GM23248 (cell line): ENCODE data around the gene SSU72. TPM values are rescaled to one million over a fixed set of nuclear protein-coding genes. Genes with fewer than 3 reads are reported as not detected.

Source experiments
- DNase-seq: peaks from one replicate; pipeline ENCODE4 v3.0.0-alpha.2; 2015
- H2AFZ ChIP-seq: fragments of 200-600 bp; sonication (generic); 2 replicates; pipeline ENCODE4 v1.6.1; 2016; ENCODE audit warnings: antibody characterized with exemption
- H3F3A ChIP-seq: fragments of 200-600 bp; sonication (generic); 2 replicates; pipeline ENCODE4 v1.6.1; 2016; ENCODE audit warnings: mild to moderate bottlenecking, antibody characterized with exemption, mixed run types; ENCODE audit not compliant: insufficient read depth
- H3K27ac ChIP-seq: fragments of 200-600 bp; sonication (generic); 2 replicates; pipeline ENCODE4 v1.5.1; 2016; ENCODE audit warnings: mild to moderate bottlenecking
- H3K27me3 ChIP-seq: fragments of 200-600 bp; sonication (generic); replicated peaks from 2 replicates; pipeline ENCODE4 v1.6.1; 2016; ENCODE audit warnings: mild to moderate bottlenecking; ENCODE audit not compliant: insufficient read depth
- H3K36me3 ChIP-seq: fragments of 200-600 bp; sonication (generic); 2 replicates; pipeline ENCODE4 v1.6.1; 2016; ENCODE audit warnings: low read depth, mild to moderate bottlenecking
- H3K4me1 ChIP-seq: fragments of 200-600 bp; sonication (generic); 2 replicates; pipeline ENCODE4 v1.6.1; 2016; ENCODE audit warnings: mild to moderate bottlenecking; ENCODE audit not compliant: insufficient read depth
- H3K4me2 ChIP-seq: fragments of 200-600 bp; sonication (generic); one replicate; pipeline ENCODE4 v1.6.1; 2016; ENCODE audit warnings: mild to moderate bottlenecking; ENCODE audit not compliant: unreplicated experiment
- H3K4me3 ChIP-seq: fragments of 200-600 bp; sonication (generic); 2 replicates; pipeline ENCODE4 v1.5.1; 2016; ENCODE audit warnings: mild to moderate bottlenecking
- H3K79me2 ChIP-seq: fragments of 200-600 bp; sonication (generic); 2 replicates; pipeline ENCODE4 v1.6.1; 2016; ENCODE audit warnings: mild to moderate bottlenecking; ENCODE audit not compliant: insufficient read depth
- H3K9ac ChIP-seq: fragments of 200-600 bp; sonication (generic); 2 replicates; pipeline ENCODE4 v1.6.1; 2016; ENCODE audit warnings: mild to moderate bottlenecking
- H3K9me2 ChIP-seq: fragments of 200-600 bp; sonication (generic); 2 replicates; pipeline ENCODE4 v1.6.1; 2016; ENCODE audit warnings: mixed run types, mild to moderate bottlenecking, moderate library complexity; ENCODE audit not compliant: insufficient read depth
- H3K9me3 ChIP-seq: fragments of 200-600 bp; sonication (generic); one replicate; pipeline ENCODE4 v1.6.1; 2017; ENCODE audit warnings: low read depth
- H4K20me1 ChIP-seq: fragments of 200-600 bp; sonication (generic); 2 replicates; pipeline ENCODE4 v1.6.0; 2016; ENCODE audit not compliant: insufficient read depth
- EZH2 ChIP-seq: fragments of 200-600 bp; sonication (generic); IDR thresholded peaks from 2 replicates; pipeline ENCODE4 v1.6.1; 2018; ENCODE audit warnings: antibody characterized with exemption, mild to moderate bottlenecking; ENCODE audit not compliant: insufficient read depth, poor library complexity, severe bottlenecking
- EZH2phosphoT487 ChIP-seq: fragments of 200-600 bp; sonication (generic); IDR thresholded peaks from 2 replicates; pipeline ENCODE4 v1.6.1; 2018; ENCODE audit warnings: antibody characterized with exemption, moderate library complexity, mild to moderate bottlenecking, low read depth; ENCODE audit not compliant: insufficient read depth
- WGBS, 2 experiments: methylation state at CpG; one replicate each; pipeline ENCODE4 v1.1.6; 2015 to 2017; ENCODE audit warnings: low lambda C conversion rate in 2 of 2, low coverage in 1 of 2; ENCODE audit errors: missing lambda C conversion rate in 2 of 2; 5-methylcytosine and 5-hydroxymethylcytosine counted together
- in situ Hi-C: fragments of 300-500 bp; cut with MboI; formaldehyde crosslinking; loops from 2 replicates; pipeline ENCODE4 v1.15.0; 2020
- polyA plus RNA-seq: library from polyadenylated mRNA; unstranded; fragments of >200 nt; fragmentation: Nextera tagmentation; extraction: Ambion mirVana; gene quantifications from 2 replicates; pipeline ENCODE4 v1.2.1, GENCODE V29; 2016
- total RNA-seq: library from RNA; depleted of rRNA; stranded (reverse); fragments of >200 nt; shearing (Covaris generic); gene quantifications from 2 replicates; pipeline ENCODE4 v1.2.3, GENCODE V29; 2014

SSU72 gene
- total and polyA plus RNA-seq, 2 experiments from 2014 or later: 69.2 to 204 TPM

DNA sequence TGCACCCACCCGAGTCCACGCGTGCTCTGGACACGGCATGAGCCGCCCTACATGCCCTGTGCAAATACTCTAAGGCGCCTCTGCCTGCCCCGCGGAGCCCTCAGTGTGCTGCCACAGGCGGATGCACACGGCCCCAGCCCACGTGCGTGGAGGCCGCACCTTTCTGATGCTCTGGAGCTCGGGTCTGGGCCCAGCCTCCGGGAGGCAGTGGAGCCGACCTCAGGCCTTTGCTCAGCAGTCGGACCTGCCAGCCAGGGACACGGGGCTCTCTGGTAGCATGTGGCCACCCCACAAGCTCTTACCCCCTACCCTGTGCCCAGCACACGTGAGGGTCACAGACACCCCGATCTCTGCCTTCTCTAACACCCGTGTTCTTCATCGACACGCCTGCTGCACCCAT, 36.3 kb downstream of the SSU72 start:
- Histone ChIP-seq H4K20me1 (no peaks in the 10 kb centered on the region), H3F3A (peaks cover 5% of the 10 kb centered on the region; the same call in 1 of the 2 replicates), H3K9me2 (no peaks in the 10 kb centered on the region), H3K27ac (no peak overlapping the region), H3K27me3 (no peaks in the 10 kb centered on the region), H3K4me1 (no peaks in the 10 kb centered on the region), H3K4me3 (no peak overlapping the region), H2AFZ (no peak overlapping the region), H3K9me3 (no peaks in the 10 kb centered on the region), H3K9ac (no peak overlapping the region), H3K4me2 (no peak overlapping the region), H3K79me2 (peaks cover 20% of the 10 kb centered on the region), H3K36me3 (no peaks in the 10 kb centered on the region)
- TF ChIP-seq EZH2phosphoT487 (no peak), EZH2 (no peak)
- whole genome bisulfite sequencing, 2 experiments: 94 to 99% methylated on average over 15 to 23 of the region's 23 CpGs
- in situ Hi-C loops: no loop called here
- DNase-seq: no peak

- Histone ChIP-seq H2AFZ (no peak overlapping the region), H3K27me3 (no peaks in the 10 kb centered on the region), H3K4me3 (no peak overlapping the region), H3K79me2 (peaks cover 20% of the 10 kb centered on the region), H3K4me1 (no peaks in the 10 kb centered on the region), H3K9me3 (no peaks in the 10 kb centered on the region), H4K20me1 (no peaks in the 10 kb centered on the region), H3K27ac (no peak overlapping the region), H3K36me3 (no peaks in the 10 kb centered on the region), H3K9me2 (no peaks in the 10 kb centered on the region), H3K4me2 (no peak overlapping the region), H3F3A (peaks cover 5% of the 10 kb centered on the region; the same call in 1 of the 2 replicates), H3K9ac (no peak overlapping the region)
- TF ChIP-seq EZH2: no peak
- no peak for DNase-seq
- in situ Hi-C loops: no loop called here
- 90 to 93% methylated on average over 31 to 32 of the region's 32 CpGs for WGBS, 2 experiments
Observed at GRCh38 chr1:1537626-1538250, 36.9 kb downstream of the SSU72 start.

DNA sequence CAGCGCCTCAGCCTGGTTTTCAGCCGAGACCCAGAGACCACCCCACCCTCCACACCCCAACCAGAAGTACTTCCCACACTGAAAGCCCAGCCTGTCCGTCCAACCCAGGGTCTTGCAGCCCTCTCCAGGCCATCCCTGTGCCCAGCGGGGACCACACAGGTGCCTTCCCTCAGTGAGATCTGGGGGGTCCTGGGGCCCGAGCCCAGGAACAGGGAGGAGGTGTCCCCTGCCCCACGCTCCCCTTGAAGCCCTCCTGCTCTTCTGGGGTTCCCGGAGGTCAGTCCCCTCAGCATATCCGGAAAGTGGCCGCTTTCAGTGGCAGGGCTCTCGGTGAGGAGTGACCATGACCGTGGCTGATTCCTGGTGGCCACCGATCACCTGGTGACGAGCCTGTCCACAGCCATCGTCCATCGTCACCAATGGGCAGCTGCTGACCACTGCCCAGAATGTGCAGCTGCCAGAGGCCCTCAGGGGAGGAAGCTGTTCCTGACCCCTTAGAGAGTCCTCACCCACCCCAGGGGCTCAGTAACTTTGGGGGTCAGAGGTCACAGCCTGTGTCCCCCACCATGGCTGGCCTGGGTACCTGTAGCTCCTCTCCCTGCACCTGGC, 37.6 kb downstream of the SSU72 start:
- Histone ChIP-seq H3K9me2 (no peaks in the 10 kb centered on the region), H3K4me2 (no peak overlapping the region), H3F3A (peaks cover 6% of the 10 kb centered on the region; the same call in 1 of the 2 replicates), H3K36me3 (no peaks in the 10 kb centered on the region), H3K9me3 (no peaks in the 10 kb centered on the region), H3K9ac (no peak overlapping the region), H3K79me2 (peaks cover 20% of the 10 kb centered on the region), H2AFZ (no peak overlapping the region), H3K27me3 (no peaks in the 10 kb centered on the region), H3K27ac (no peak overlapping the region), H4K20me1 (no peaks in the 10 kb centered on the region), H3K4me1 (no peaks in the 10 kb centered on the region), H3K4me3 (no peak overlapping the region)
- WGBS, 2 experiments: 93 to 94% methylated on average over 15 of the region's 15 CpGs
- DNase-seq: no peak
- in situ Hi-C loops: no loop called here
- TF ChIP-seq EZH2 (no peak), EZH2phosphoT487 (no peak)

DNA sequence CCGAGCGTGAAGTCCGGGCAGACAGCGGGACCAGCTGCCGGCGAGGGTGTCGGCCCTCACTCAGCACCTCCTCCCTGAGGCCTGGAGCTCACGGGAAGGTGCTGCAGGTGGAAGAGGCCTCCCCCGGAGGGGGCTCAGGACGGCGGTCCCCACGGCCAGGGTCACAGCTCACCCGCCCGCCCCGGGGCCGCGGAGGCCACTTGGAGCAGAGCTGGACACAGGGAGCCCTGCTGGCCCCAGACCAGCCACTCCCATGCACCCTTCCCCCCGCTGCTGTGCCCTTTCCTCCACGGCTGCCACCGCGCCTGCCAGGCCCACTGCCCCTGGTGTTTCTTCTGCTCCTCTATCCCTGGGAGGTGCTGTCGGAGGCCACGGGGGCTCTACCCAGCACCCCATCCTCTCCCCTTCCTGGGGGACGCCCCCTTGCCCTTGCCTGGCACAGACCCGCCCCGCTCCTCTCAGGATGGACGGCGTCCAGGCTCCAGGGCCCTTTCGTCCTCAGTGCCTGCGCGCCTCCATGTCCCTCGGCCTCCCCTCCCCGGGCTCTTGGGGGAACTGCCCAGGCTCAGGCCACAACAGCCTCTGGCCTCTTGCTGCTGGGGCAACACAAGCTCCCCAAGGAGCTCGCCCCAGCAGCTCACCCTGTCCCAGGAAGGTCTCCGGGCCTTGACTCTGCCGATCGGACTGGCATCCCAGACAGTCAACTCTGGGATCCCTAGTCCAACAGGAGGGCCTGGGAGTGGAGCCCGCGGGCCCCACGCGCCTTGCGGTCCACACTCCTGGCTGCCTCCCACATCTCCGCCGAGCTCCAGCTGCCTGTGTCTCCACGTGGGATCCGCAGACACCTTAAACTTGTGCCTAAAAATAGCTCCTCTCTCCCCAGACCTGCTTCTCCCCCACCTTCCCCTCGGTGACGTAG, 38.4 kb downstream of the SSU72 start:
- H3K27me3 ChIP-seq: no peaks in the 10 kb centered on the region
- 84 to 87% methylated on average over 36 to 48 of the region's 48 CpGs for WGBS, 2 experiments
- in situ Hi-C loops: no loop called here
- H3F3A ChIP-seq: peaks cover 6% of the 10 kb centered on the region; the same call in 1 of the 2 replicates
- H3K79me2 ChIP-seq: peaks cover 21% of the 10 kb centered on the region
- H3K4me3 ChIP-seq: no peak overlapping the region
- H2AFZ ChIP-seq: no peak overlapping the region
- no peak for DNase-seq
- H3K36me3 ChIP-seq: no peaks in the 10 kb centered on the region
- no peaks in the 10 kb centered on the region for H4K20me1 ChIP-seq
- no peak overlapping the region for H3K9ac ChIP-seq
- no peak overlapping the region for H3K4me2 ChIP-seq
- no peaks in the 10 kb centered on the region for H3K9me3 ChIP-seq
- TF ChIP-seq EZH2: no peak
- TF ChIP-seq EZH2phosphoT487: no peak
- H3K27ac ChIP-seq: no peak overlapping the region
- H3K9me2 ChIP-seq: no peaks in the 10 kb centered on the region
- H3K4me1 ChIP-seq: no peaks in the 10 kb centered on the region
